HG02571 (cell line): Measurements from ENCODE around the gene GNS.

Experiments
- ATAC-seq: cut with Tn5 transposase; IDR thresholded peaks from one replicate; pipeline ENCODE4 v1.9.1; 2021; ENCODE audit warnings: mild to moderate bottlenecking, moderate library complexity; ENCODE audit not compliant: unreplicated experiment

GNS gene

DNA sequence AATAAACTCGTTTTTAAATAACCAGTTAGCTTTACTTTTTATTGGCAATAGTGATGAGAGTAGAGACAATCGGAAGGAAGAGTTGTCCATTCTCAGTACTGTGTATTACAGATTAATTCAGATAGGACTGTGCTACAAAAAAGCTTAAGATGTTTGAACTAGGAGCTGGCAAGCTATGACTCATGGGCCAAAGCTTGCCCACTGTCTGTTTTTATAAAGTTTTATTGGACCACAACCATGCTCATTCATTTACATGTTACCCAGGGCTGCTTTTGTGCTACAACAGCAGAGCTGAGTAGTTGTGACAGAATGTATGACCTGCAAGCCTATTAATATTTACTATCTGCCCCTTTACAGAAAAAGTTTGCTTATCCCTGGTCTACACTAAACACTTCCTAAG, 19.4 kb downstream of the GNS start:
- no peak for ATAC-seq

DNA sequence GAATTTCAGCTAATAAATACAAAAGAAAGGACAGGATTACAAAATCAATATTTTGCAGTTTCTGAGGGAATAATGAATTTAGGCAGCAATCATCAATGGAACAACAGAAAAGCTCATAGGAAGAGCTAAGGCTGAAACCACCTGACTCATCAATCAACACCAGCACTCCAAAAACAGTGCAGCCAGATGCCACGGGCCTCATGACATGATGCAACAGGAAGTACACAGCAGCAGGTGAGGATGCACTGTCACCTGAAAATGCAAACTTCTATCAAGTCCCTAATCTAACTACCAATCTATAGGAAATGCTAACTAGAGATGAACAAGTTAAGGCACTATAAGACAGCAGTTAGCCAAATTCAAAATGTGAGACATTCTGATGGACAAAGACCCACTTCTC, 21.7 kb downstream of the GNS start:
- no peak for ATAC-seq

DNA sequence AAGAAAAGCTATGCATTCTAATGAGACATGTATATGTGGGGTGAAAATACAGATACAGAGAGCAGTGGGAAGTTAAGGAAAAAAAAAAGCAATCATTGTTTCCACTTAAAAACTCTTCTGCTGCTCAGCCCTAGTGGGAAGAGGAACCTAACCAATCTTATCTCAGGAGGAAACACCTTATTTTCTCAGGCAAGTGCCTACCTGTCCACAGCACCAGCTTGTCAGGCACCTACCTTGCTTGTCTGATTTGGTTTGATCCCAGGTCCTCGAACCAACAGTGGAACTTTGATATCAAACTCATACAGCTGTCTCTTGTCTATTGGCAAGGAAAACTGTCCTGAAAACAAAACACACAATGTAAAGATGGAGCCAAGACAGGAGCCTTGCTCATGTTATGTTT, 22.4 kb downstream of the GNS start:
- no peak for ATAC-seq

DNA sequence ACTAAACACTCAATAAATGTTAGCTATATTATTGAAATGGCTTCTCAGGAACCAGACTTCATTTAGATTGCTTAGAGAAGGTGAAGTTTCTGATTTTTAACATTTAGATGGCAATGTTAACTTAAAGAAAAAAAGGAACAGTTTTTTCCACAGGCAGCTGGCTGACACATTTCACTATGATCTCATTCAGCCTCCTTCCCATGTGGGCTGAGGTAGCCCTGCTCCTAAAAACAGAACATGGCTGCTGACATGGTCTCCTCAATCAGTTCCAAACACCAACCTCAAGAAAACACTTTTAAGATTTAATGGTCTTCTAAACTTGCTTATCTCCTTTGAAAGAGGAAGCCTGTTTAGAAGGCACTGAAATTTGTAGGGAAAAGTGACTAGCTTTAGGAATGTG, 23.8 kb downstream of the GNS start:
- no peak for ATAC-seq

DNA sequence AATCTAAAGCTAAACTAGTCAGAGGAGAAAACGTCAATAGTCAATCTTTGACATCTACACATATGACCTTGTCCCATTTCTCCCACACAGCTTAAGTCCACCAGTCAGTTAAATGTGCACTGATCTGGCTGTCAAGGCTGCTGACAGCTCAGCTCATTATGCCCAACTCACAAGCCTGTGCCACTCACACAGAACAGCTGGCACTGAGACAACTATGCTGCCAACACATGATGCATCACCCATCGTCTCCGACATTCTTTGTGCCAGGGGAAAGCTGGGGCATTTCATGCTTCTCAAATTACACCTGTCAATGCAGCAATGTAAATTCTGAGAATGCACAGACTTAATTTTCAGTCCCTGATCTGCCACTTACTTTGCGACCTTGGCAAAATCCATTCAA, 25.3 kb downstream of the GNS start:
- no peak for ATAC-seq

DNA sequence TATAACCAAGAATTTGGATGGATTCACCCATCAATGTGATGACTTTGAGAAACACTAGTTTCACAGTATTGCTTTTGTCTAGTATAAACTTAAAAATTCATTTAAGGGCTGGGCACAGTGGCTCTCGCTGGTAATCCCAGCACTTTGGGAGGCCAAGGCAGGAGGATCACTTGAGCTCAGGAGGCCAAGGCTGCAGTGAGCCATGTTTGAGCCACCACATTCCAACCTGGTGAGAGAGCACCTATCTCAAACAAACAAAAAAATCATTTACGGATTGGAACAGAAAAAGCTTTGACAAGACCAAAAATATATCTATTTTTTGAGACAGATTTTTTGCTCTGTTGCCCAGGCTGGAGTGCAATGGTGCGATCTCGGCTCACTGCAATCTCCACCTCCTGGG, 27.5 kb downstream of the GNS start:
- no peak for ATAC-seq

DNA sequence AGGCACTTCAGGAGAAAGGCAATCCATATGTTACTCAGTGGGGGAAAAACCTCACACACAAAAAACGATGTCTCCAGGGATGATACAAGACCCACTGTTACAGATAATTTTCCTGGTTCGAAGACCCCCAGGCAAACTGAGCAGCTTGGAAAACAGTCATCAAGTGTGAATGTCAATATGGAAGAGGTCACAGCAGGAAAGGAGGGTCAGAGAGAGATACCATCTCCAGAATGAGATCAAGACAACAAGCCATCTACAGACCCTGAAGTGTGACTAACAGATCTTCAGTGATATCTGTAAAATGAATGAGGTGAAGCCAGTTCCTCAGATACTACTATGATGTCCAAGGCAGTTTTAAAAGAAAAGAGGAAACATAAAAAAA, 28.6 kb downstream of the GNS start:
- no peak for ATAC-seq

DNA sequence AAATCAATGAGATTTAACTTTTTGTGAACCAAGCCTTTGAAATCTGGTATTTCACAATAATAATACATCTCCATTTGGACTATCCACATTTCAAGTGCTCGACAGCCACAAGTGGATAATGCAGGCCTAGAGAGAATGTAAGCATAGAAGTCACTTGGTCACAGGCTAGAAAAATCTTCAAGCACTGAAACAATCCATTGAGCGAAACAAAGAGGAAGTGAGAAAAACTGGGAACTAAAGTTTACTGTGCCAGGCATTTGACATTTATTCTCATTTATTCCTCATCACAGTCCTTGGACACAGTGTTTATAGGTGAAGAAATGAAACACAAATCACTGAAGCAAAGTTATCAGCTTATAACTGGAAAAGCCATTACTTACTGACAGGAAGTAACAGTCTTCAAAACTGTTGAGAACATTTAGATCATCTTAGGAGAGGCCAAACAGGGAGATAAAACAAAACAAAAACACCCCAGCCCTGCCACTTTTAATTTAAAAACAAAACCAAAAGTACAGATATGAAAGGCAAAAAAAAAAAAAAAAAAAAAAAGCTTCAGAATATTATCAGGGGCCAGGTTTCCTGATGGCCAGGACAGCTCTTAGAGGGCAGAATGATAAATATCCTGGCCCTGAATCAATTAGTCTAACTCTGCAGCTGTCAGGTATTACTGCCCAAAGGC, 29.2 kb downstream of the GNS start:
- no peak for ATAC-seq

DNA sequence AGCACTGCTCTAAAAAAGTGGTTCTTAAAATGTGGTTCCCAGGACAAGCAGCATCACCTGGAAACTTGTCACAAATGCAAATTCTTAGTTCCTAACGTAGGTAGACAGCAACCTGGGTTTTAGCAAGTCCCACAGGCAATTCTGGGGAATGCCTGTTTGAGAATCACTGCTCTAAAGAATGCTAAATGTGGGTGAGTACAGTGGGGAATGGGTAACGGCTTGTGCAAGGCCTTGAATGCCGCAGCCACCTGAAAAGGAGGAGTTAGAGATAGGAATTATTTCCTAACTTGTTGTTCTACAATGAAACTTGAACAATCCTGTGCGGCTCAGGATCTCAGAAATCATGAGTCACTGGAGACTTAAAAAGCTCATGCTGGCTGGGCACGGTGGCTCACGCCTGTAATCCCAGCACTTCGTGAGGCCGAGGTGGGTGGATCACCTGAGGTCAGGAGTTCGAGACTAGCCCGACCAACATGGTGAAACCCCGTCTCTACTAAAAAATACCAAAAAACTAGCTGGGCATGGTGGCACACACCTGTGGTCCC, 34.9 kb downstream of the GNS start:
- no peak for ATAC-seq

DNA sequence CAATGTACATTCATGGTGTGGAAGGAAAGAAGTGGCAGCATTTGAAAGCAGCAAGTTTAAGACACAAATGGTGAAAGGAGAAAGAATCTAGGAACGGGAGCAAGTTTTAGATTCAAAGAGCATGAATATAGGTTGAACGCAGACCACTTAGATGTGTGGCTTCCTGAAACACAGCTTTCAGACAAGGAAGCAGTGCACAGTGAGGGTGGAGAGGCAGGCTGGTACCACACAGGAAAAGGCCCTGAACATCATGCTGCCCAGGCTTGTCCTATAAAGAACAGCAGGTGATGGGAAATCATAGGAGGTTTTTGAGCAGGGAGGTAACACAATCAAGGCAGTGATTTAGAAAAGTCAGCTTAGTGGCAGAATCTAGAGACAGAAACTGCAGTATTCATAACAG, 35.6 kb downstream of the GNS start:
- no peak for ATAC-seq

DNA sequence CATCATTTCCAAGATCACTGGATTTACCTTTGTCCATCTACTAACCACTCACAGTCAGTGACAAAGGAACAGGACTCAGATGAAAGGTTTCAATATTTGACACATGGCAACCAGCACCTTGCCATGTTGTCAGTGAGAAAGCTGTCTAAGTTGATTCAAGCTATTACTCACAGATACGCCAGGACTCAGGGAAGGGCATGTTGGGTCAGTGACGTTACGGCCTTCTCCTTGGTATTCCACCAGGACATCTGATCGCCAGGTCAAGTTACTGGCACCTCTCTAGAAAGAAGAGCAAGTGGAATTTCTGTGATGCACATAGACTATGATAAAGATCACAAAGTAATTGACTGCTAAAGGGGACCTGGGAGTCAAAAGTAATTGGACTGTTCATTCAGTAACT, 36.4 kb downstream of the GNS start:
- no peak for ATAC-seq

DNA sequence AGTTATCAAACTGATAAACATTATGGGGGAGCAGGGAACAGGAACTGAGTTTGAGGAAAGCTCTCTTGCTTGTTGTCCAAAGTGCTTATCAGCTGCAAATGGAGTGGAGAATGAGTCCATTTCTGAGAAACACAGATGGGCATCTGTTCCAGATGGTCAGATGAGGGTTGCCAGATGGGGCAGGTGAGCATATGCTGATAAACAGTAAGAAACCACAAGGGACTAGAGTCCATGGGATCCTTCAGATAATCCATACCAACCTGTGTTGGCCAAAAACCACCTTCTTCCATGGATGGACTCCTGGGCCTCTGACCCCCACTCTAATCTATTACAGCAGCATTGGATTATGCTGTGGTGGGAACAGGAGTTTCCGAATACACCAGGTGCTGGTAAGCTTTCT, 38.3 kb downstream of the GNS start:
- ATAC-seq, result no peak

DNA sequence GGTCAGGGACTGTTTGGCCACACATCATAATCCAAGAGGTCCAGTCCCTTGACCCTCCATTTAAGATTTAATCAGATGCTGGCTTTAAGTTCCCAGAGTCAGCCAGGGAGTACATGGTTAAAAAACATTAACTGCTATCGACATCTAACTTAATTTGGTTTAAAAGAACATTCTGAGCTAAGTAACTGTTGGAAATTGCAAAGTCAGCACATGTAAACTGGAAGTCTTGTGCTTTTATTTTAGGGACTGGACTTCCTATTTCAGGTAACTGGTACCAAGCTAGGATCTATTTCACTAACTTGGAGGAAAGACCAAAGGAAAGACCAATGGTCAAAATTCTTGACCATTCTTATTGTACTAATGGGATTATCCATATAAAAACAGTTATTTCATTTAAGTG, 40.6 kb downstream of the GNS start:
- ATAC-seq, result no peak

DNA sequence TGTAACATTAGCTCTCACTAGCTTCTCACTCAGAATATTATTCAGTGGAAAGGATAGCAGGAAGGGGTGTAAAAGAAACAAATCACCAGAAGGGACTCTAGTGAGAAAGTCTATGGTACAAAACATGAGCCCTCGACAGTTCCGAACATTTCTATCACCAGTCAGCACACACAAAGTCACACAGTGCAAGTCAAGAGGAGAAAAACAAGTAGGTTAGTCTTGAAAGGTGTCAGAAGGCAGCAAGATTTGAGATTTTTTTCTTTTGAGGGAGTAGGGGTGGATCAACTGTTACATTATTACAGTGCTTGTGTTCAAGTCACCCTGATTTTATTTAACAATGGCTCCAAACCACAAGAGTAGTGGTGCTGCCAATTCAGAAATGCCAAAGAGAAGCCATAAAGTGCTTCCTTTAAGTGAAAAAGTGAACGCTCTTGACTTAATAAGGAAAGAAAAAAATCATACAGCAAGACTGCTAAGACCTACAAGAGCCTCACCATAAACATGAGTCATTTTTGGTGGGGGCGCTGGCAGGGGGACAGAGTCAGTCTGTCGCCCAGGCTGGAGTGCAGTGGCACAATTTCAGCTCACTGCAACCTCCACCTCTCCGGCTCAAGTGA, 42.3 kb downstream of the GNS start:
- no peak for ATAC-seq

DNA sequence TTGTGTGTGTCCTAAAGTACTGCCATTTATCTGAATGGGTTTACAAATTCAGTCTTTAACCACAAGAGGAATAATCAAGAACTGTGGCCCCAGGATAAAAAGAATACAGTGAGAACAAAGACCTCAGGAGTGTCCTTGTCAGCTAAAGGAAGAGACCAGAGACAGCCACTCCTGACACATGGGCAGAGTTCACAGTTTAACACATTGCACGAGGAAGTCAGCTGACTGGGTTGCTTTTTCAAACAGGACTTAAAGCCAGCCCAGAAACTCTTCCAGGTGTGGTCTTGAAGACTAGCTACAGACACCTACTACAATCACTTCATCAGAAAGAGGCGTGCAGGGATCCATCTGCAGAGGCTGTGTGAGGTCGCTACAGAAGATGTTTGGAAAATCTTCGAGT, 42.8 kb downstream of the GNS start:
- ATAC-seq, result no peak

DNA sequence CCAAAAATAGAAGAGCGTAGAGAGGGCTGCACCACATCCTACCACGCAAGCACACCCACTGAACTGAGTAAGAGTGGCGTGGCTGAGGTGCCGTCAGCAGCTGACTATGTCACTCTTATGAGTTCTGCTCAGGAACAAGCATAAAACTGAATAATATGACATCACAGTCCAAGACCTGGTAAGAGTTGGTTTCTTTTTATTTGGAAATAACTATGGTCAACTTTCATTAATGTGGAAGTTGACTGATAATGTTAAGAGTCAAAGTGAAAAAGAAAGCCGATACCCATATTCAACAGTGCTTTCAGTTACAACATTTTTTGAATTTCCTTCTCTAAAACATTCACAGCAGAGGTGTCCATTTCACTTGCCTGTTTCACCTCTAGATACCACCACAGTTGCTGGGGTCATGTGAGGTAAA, 44.6 kb downstream of the GNS start:
- peak; percentile 60 for ATAC-seq

DNA sequence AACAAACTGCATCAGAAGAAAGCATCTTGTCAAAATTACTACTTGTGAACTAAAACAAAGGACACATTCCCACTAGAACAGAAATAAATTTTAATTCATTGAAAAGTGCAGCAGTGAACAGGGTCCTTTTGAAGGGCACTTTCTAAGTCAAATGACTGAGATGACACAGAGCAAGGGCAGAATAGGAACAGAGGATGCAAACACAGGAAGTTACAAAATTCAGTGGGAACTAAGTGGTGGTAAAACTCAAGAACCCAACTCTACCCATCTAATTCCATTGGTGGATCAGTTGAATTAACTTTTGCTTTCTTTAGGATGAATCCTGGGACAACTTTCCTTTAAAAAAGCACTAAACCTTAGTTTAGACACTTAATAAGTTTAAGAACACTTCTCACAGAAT, 45.8 kb downstream of the GNS start:
- ATAC-seq, result no peak

DNA sequence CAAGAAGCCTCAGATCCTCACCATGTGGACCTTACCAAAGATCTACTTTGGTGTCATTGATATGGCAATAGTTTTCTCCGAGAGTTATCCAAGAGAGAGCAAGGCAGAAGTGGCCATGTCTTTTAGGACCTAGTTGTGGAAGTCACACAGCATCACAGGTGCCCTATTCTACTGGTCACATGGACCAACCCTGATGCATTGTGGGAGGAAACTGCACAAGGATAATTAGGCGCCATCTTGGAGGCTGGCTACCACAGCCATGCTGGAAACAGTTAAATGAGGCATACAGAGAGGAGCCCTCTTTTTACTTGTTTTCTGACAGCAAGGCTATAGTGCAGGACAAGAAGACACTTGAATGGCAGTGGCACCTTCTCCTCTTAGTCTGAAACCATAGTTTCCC, 49.8 kb downstream of the GNS start:
- ATAC-seq, result no peak

DNA sequence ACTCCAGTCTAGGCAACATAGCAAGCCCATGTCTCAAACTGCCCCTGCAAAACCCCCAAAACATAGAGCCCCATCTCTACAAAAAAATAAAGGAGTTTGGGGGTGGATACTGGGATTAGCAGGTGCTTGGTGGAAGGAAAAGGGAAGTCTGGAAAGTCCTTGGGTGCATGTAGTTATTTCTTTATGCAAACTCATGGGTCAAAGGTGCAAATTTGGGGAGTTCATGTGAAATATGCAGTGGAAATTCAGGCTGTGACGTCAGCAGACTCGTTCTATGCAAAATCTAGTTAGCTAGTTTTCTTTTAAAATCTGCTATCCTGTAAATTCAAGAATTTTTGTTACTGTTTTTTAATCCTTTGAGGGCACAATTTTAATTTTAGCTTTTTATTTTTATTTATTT, 51.3 kb downstream of the GNS start:
- ATAC-seq, result no peak

DNA sequence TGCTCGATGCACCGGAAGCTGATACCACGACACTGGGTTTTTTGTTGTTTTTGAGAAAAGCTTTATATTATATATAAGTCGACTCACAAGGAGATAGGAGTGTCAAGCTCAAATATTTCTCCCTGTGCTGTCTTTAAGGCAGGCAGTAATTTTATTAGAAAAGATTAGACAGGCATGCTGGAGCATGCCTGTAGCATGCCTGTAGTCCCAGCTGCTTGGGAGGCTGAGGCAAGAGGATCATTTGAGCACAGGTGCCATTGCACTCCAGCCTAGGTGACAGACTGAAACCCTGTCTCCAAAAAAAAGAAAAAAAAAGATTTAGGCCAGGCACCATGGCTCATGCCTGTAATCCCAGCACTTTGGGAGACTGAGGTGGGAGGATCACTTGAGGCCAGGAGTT, 51.8 kb downstream of the GNS start:
- no peak for ATAC-seq

DNA sequence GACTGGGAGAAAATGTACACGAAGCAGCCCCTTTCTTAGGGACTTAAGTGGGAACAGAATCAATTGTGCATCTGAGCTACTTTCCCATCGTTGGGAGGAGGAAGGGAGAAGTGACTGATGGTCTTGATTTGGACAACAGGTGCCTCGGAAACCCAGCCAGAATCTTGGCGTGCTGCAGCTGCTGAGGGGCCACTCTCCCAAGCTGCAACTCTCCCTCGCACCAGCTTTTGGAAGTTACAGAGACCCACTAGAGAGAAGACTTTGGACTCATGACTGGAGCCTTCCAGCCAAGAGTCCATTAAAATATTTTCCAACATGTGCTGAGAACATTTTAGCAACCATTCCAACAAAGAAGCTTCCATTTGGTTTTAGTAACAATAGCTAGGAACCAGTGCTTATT, 52.3 kb downstream of the GNS start:
- ATAC-seq, result no peak

DNA sequence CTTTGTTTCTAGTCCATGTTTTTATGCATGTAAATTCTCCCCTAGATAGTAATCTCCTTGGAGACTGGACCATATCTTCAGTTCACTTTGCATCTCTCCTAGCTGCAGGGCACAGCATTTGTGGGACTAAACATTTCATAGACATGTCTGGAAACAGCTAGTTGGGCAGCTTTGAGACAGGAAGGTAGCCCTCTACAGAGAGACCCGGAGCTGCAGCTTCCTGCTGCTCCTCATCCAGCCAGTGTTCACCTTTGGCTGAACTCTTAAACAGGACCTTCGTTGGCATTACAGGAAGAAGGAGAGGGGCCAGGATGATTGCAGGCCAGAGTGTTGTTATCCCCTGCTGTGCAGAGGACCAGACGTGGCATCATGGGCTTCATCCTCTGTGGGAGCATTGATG, 52.9 kb downstream of the GNS start:
- ATAC-seq, result no peak

DNA sequence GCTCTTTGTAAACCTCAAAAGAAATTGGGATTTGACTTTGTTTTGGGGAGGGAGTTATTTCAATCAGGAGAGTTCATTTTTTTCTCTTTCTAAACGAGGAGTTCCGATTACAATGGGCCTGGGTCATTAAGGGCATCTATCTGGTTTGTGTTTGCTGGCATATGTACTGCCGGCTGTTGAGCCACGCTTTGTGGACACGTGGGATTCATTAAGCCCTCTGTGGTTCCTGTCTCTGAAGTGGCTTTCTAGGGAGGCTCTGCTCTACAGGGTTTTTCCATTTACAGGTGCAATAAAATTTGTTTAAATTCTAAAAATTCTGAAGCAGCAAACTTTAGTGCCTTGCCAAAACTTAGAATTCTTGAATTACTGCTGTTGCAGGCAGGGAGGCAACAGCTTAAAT, 57.9 kb downstream of the GNS start:
- no peak for ATAC-seq
